GM21825 (cell line): ENCODE measurements around the gene EFNA2.

Experiments used
- ATAC-seq: cut with Tn5 transposase; IDR thresholded peaks from one replicate; pipeline ENCODE4 v1.9.1; 2021; ENCODE audit warnings: mild to moderate bottlenecking, moderate library complexity; ENCODE audit not compliant: unreplicated experiment

The EFNA2 gene

GRCh38 chr19:1282588-1283206 is 3.0 kb upstream of the EFNA2 start:
- ATAC-seq = no peak

GRCh38 chr19:1283207-1283916 is 2.3 kb upstream of the EFNA2 start:
- ATAC-seq = no peak

GRCh38 chr19:1283917-1284292 is 1.8 kb upstream of the EFNA2 start:
- no peak for ATAC-seq

GRCh38 chr19:1284293-1284978 is 1.2 kb upstream of the EFNA2 start:
- no peak for ATAC-seq

- ATAC-seq = no peak
Observed at GRCh38 chr19:1284979-1285736, 515 bp upstream of the EFNA2 start.

- ATAC-seq = no peak
Observed at GRCh38 chr19:1286487-1287353, 1.0 kb downstream of the EFNA2 start.

- no peak for ATAC-seq
Observed at GRCh38 chr19:1287354-1288225, 1.9 kb downstream of the EFNA2 start.

- no peak for ATAC-seq
Observed at GRCh38 chr19:1288226-1288612, 2.5 kb downstream of the EFNA2 start.

GRCh38 chr19:1288833-1289685 is 3.4 kb downstream of the EFNA2 start:
- no peak for ATAC-seq

GRCh38 chr19:1289686-1290025 is 4.0 kb downstream of the EFNA2 start:
- no peak for ATAC-seq

GRCh38 chr19:1290196-1290702 is 4.6 kb downstream of the EFNA2 start:
- ATAC-seq = no peak

- no peak for ATAC-seq
Observed at GRCh38 chr19:1290703-1291651, 5.3 kb downstream of the EFNA2 start.

GRCh38 chr19:1291761-1292418 is 6.2 kb downstream of the EFNA2 start:
- ATAC-seq = no peak

- ATAC-seq = no peak
Observed at GRCh38 chr19:1292419-1293151, 6.9 kb downstream of the EFNA2 start.

- no peak for ATAC-seq
Observed at GRCh38 chr19:1293782-1294604, 8.3 kb downstream of the EFNA2 start.
